CD4-positive, alpha-beta T cell (primary cell): ENCODE data around the gene TPD52L1. TPM values are rescaled to one million over a fixed set of nuclear protein-coding genes. Genes with fewer than 3 reads are reported as not detected.

ENCODE experiments used
- ATAC-seq: fragments of 200-7000 bp; cut with Tn5 transposase; one replicate; pipeline ENCODE4 v1.10.0; 2022; ENCODE audit warnings: mild to moderate bottlenecking; ENCODE audit not compliant: poor library complexity
- CTCF ChIA-PET: fragments of 350-600 bp; sonication (Branson Sonifier 250); formaldehyde crosslinking; loops from one replicate; lab custom pipeline; 2021; ENCODE audit warnings: antibody characterized with exemption, inconsistent platforms; lab: Charles Lee
- POLR2A ChIA-PET: fragments of 350-600 bp; sonication (Branson Sonifier 250); formaldehyde crosslinking; loops from one replicate; lab custom pipeline; 2021; ENCODE audit warnings: antibody characterized with exemption, inconsistent platforms; lab: Charles Lee
- DNase-seq, 14 experiments: peaks; one replicate each; pipeline ENCODE4 v3.0.0-alpha.2; 2013 to 2020; ENCODE audit warnings: mixed read lengths in 2 of 14
- H3K27ac ChIP-seq, 2 donors: one replicate each; pipeline versions ENCODE4 v1.5.1 to v1.7.0; 2013; ENCODE audit warnings: low read length in 2 of 2, low read depth in 1 of 2, mild to moderate bottlenecking in 1 of 2
- H3K27me3 ChIP-seq, 2 experiments: 1 replicate in 1 of 2; 2 replicates in 1 of 2; pipeline versions ENCODE4 v1.6.1 to v1.7.0; 2013; ENCODE audit warnings: low read length in 2 of 2, control low read depth in 1 of 2, mild to moderate bottlenecking in 1 of 2, moderate library complexity in 1 of 2; ENCODE audit not compliant: insufficient read depth in 2 of 2, control insufficient read depth in 1 of 2
- H3K36me3 ChIP-seq: one replicate; pipeline ENCODE4 v1.6.1; 2013; ENCODE audit warnings: low read length, control low read depth; ENCODE audit not compliant: insufficient read depth
- H3K4me1 ChIP-seq: one replicate; pipeline ENCODE4 v1.6.1; 2013; ENCODE audit warnings: low read length, control low read depth; ENCODE audit not compliant: insufficient read depth
- H3K4me3 ChIP-seq: one replicate; pipeline ENCODE4 v1.5.1; 2013; ENCODE audit warnings: mild to moderate bottlenecking, low read length, moderate library complexity
- H3K9me3 ChIP-seq, 2 experiments: 1 replicate in 1 of 2; 2 replicates in 1 of 2; pipeline versions ENCODE4 v1.6.1 to v1.7.0; 2013; ENCODE audit warnings: low read length in 2 of 2, mild to moderate bottlenecking in 2 of 2, control low read depth in 1 of 2, moderate library complexity in 1 of 2; ENCODE audit not compliant: control insufficient read depth in 1 of 2, insufficient read depth in 1 of 2
- H3K27ac Mint-ChIP-seq: one replicate; pipeline ENCODE4 v1.8.0; 2020; ENCODE audit warnings: mixed read lengths
- H3K27me3 Mint-ChIP-seq: one replicate; pipeline ENCODE4 v1.8.0; 2021; ENCODE audit warnings: mixed read lengths
- H3K36me3 Mint-ChIP-seq: one replicate; pipeline ENCODE4 v1.8.0; 2021; ENCODE audit warnings: low read depth, mixed read lengths
- H3K4me1 Mint-ChIP-seq: one replicate; pipeline ENCODE4 v1.8.0; 2021; ENCODE audit warnings: low read depth, mixed read lengths
- H3K4me3 Mint-ChIP-seq: one replicate; pipeline ENCODE4 v1.8.0; 2020; ENCODE audit warnings: mild to moderate bottlenecking, mixed read lengths
- H3K9me3 Mint-ChIP-seq: one replicate; pipeline ENCODE4 v1.8.0; 2020; ENCODE audit warnings: mixed read lengths
- intact Hi-C, 2 experiments: fragments of 100-400 bp; cut with DNase I in 1 of 2; cut with micrococcal nuclease in 1 of 2; formaldehyde crosslinking; loops; one replicate each; pipeline versions ENCODE4 v1.15.1 to v1.9.0; 2023 to 2025; cut with DNase I, micrococcal nuclease
- total RNA-seq, 174 experiments: library from RNA in 2 of 174; stranded (reverse) in 2 of 174; gene quantifications; one replicate each; pipeline ENCODE4 v1.2.3 and lab custom pipeline; 2021 to 2026
- TF ChIP-seq, protein P1 (sequence below): fragments of 200-600 bp; IDR thresholded peaks from one replicate; pipeline ENCODE4 v1.8.0; 2022; ENCODE audit warnings: antibody characterized with exemption, mild to moderate bottlenecking

The TPD52L1 gene
- total RNA-seq, 2 experiments from 2014 or later: not detected

DNA sequence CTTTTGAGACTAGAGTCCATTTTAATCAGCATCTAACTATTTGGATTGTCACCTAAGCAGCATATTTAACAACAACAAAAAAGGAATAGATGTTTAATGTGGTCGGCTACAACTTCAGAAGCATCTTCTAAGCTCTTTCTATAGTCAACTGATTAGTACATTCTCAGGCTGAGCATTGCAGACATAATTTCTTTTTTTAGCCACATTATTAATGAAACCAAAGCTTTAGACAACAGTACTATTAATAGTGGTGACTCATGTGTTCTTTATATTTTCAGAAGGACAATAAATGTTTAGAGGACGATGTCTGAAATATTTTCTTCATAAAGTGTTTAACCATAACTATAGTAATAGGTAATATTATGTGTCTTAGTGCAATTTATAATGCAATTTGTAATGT lies 52.4 kb downstream of the TPD52L1 start:
- ATAC-seq: no peak
- Histone ChIP-seq H3K27me3 (no peaks in the 10 kb centered on the region), H3K36me3 (no peaks in the 10 kb centered on the region), H3K27ac (no peak overlapping the region), H3K4me1 (no peaks in the 10 kb centered on the region), H3K4me3 (no peak overlapping the region), H3K9me3 (no peaks in the 10 kb centered on the region)
- DNase-seq: no peak
- H3K27ac Mint-ChIP-seq: no peak overlapping the region
- H3K9me3 Mint-ChIP-seq: no peaks in the 10 kb centered on the region
- intact Hi-C loops: no loop called here
- no peak overlapping the region for H3K4me3 Mint-ChIP-seq
- no peaks in the 10 kb centered on the region for H3K36me3 Mint-ChIP-seq
- TF ChIP-seq, protein P1, sequence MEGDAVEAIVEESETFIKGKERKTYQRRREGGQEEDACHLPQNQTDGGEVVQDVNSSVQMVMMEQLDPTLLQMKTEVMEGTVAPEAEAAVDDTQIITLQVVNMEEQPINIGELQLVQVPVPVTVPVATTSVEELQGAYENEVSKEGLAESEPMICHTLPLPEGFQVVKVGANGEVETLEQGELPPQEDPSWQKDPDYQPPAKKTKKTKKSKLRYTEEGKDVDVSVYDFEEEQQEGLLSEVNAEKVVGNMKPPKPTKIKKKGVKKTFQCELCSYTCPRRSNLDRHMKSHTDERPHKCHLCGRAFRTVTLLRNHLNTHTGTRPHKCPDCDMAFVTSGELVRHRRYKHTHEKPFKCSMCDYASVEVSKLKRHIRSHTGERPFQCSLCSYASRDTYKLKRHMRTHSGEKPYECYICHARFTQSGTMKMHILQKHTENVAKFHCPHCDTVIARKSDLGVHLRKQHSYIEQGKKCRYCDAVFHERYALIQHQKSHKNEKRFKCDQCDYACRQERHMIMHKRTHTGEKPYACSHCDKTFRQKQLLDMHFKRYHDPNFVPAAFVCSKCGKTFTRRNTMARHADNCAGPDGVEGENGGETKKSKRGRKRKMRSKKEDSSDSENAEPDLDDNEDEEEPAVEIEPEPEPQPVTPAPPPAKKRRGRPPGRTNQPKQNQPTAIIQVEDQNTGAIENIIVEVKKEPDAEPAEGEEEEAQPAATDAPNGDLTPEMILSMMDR: no peak
- CTCF ChIA-PET: interaction anchor here (1.6 kb wide), 1 partner anchor 17 kb away, joined by 4 read pairs; no protein-coding TSS in a partner anchor
- POLR2A ChIA-PET: no interaction called here
- peaks cover 16% of the 10 kb centered on the region for H3K27me3 Mint-ChIP-seq
- H3K4me1 Mint-ChIP-seq: no peaks in the 10 kb centered on the region

- Mint-ChIP-seq H3K4me3 (no peak overlapping the region), H3K27ac (no peak overlapping the region), H3K9me3 (no peaks in the 10 kb centered on the region), H3K36me3 (no peaks in the 10 kb centered on the region), H3K27me3 (peaks cover 19% of the 10 kb centered on the region), H3K4me1 (no peaks in the 10 kb centered on the region)
- Histone ChIP-seq H3K4me1 (no peaks in the 10 kb centered on the region), H3K27ac (no peak overlapping the region), H3K4me3 (no peak overlapping the region), H3K9me3 (no peaks in the 10 kb centered on the region), H3K36me3 (no peaks in the 10 kb centered on the region), H3K27me3 (no peaks in the 10 kb centered on the region)
- TF ChIP-seq, protein P1: no peak
- no peak for DNase-seq
- POLR2A ChIA-PET: no interaction called here
- no peak for ATAC-seq
- CTCF ChIA-PET: interaction anchor here (1.6 kb wide), 1 partner anchor 16 kb away, joined by 4 read pairs; no protein-coding TSS in a partner anchor
- intact Hi-C loops: no loop called here
Observed at GRCh38 chr6:125206389-125206788, 52.8 kb downstream of the TPD52L1 start.

DNA sequence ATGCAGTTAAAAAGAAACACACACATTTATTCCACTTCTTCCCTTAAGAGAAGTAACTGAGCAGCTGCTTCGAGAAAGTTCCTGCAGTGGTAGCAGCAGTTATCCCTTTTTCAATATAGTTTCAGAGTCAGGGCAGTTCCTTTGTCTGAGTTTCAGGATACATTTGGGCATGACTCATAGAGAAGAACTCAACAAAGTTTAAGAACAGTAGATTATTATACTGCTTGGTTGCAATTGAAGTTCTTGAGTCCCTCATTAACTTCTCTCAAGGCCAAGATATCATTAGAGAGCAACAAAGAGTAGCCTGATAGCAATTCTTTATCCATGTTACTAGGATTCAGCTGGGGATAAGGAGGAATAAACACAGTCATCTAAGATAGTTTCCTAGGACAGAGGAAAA lies 54.4 kb downstream of the TPD52L1 start:
- Histone ChIP-seq H3K27ac (no peak overlapping the region), H3K4me1 (no peaks in the 10 kb centered on the region), H3K4me3 (no peak overlapping the region), H3K9me3 (no peaks in the 10 kb centered on the region), H3K27me3 (no peaks in the 10 kb centered on the region), H3K36me3 (no peaks in the 10 kb centered on the region)
- H3K27me3 Mint-ChIP-seq: peaks cover 21% of the 10 kb centered on the region
- ChIA-PET CTCF (no interaction called here), POLR2A (no interaction called here)
- no peak overlapping the region for H3K4me3 Mint-ChIP-seq
- no peak for ATAC-seq
- no peaks in the 10 kb centered on the region for H3K9me3 Mint-ChIP-seq
- no peak overlapping the region for H3K27ac Mint-ChIP-seq
- no peaks in the 10 kb centered on the region for H3K4me1 Mint-ChIP-seq
- no peak for DNase-seq
- TF ChIP-seq, protein P1: no peak
- intact Hi-C loops: no loop called here
- H3K36me3 Mint-ChIP-seq: no peaks in the 10 kb centered on the region
